Upper lobe of left lung (tissue), 4 donors: ENCODE measurements around the gene PRDM7.
"Not testable (repeated sequence)": the region's sequence is repeated elsewhere in the genome, so short reads cannot be mapped to it uniquely, and the experiment has no call there.

Source experiments
- CTCF ChIP-seq, 6 experiments: fragments of 450-650 bp in 4 of 6; fragments of 200-600 bp in 2 of 6; sonication (generic) in 2 of 6; IDR thresholded peaks; one replicate each; pipeline ENCODE4 v1.5.1; 2016 to 2019; ENCODE audit warnings: antibody characterized with exemption in 6 of 6
- POLR2AphosphoS5 ChIP-seq, 2 donors: sonication (generic); formaldehyde crosslinking; IDR thresholded peaks; one replicate each; pipeline ENCODE4 v1.5.1; 2017; ENCODE audit warnings: antibody characterized with exemption in 2 of 2

GRCh38 chr16:90104725-90105124 is 27.6 kb upstream of the PRDM7 start:
- not testable (repeated sequence) for TF ChIP-seq POLR2AphosphoS5, CTCF (IDR thresholded peaks at IDR 0.05)
